Neural crest cell (in vitro differentiated cells): Measurements from ENCODE around the gene ADAMTS20. TPM values are rescaled to one million over a fixed set of nuclear protein-coding genes. Genes with fewer than 3 reads are reported as not detected.

Experiments used
- DNase-seq: peaks from one replicate; pipeline ENCODE4 v3.0.0; 2021; ENCODE audit warnings: low read depth, mixed read lengths, low spot score
- H3K27ac Mint-ChIP-seq: one replicate; pipeline ENCODE4 v1.8.0; 2021; ENCODE audit warnings: mild to moderate bottlenecking, mixed read lengths; ENCODE audit not compliant: unreplicated experiment
- H3K27me3 Mint-ChIP-seq: 2 replicates; pipeline ENCODE4 v1.8.0; 2021; ENCODE audit warnings: low read depth, mild to moderate bottlenecking, mixed read lengths
- H3K36me3 Mint-ChIP-seq: 2 replicates; pipeline ENCODE4 v1.8.0; 2021; ENCODE audit warnings: low read depth, mild to moderate bottlenecking, mixed read lengths
- H3K4me1 Mint-ChIP-seq: 2 replicates; pipeline ENCODE4 v1.8.0; 2021; ENCODE audit warnings: mixed read lengths
- H3K4me3 Mint-ChIP-seq: one replicate; pipeline ENCODE4 v1.8.0; 2021; ENCODE audit warnings: mild to moderate bottlenecking, mixed read lengths
- H3K9me3 Mint-ChIP-seq: 2 replicates; pipeline ENCODE4 v1.8.0; 2021; ENCODE audit warnings: mixed read lengths
- CTCF ChIP-seq: fragments of 200-600 bp; sonication (generic); conservative IDR thresholded peaks from 2 replicates; pipeline ENCODE4 v1.5.0; 2021; ENCODE audit warnings: antibody characterized with exemption, mild to moderate bottlenecking
- long read RNA-seq: library from polyadenylated mRNA; unstranded; transcript quantifications from one replicate; pipeline ENCODE4 v2.0.0, GENCODE V29; 2020
- total RNA-seq: library from RNA; stranded (reverse); gene quantifications from 2 replicates; pipeline ENCODE4 v1.2.1, GENCODE V29; 2021

ADAMTS20 gene
- total RNA-seq, result 1.8 and 2.0 TPM in 2 replicates
- long read RNA-seq, result 0 reads

- peak; percentile 77 for DNase-seq
- TF ChIP-seq CTCF, result peak; percentile 58
- Mint-ChIP-seq H3K4me1 (peaks cover 21% of the 10 kb centered on the region), H3K27me3 (peaks cover 39% of the 10 kb centered on the region), H3K4me3 (peak within 1 kb of the TSS; percentile 98), H3K36me3 (no peaks in the 10 kb centered on the region), H3K9me3 (peaks cover 3% of the 10 kb centered on the region), H3K27ac (peak within 1 kb of the TSS; percentile 97)
Measured at GRCh38 chr12:43551971-43552559, at the start of gene ADAMTS20. Gene ADAMTS20, minus strand, starts transcription at chr12:43552203. Its CDS starts 282 bp downstream, at chr12:43551921.

DNA sequence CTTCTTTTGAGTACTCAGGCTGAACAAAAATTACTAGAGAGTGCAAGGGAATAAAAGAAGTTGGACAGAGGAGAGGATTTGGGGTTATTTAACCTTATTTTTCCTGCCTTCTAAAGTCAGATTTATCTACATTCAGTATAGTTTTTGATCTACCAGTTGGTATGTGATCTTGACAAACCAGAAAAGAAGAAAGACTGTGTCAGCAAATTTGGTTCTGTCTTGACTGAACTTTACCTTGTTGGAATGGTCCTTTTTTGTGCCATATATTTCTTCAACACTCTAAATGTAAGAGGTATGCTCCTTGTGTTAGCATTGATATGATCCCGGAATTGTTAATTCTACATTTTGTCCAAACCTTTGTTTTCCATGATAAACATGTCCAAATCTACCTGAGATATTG lies 47.7 kb upstream of the ADAMTS20 start:
- Mint-ChIP-seq H3K4me3 (no peak overlapping the region), H3K36me3 (no peaks in the 10 kb centered on the region), H3K27ac (no peak overlapping the region), H3K9me3 (no peaks in the 10 kb centered on the region), H3K27me3 (no peaks in the 10 kb centered on the region), H3K4me1 (no peaks in the 10 kb centered on the region)
- DNase-seq, result no peak
- no peak for TF ChIP-seq CTCF

GRCh38 chr12:43599066-43599465 lies 47.1 kb upstream of the ADAMTS20 start:
- H3K4me1 Mint-ChIP-seq, result no peaks in the 10 kb centered on the region
- no peaks in the 10 kb centered on the region for H3K36me3 Mint-ChIP-seq
- H3K27me3 Mint-ChIP-seq, result no peaks in the 10 kb centered on the region
- H3K4me3 Mint-ChIP-seq, result no peak overlapping the region
- TF ChIP-seq CTCF, result no peak
- no peaks in the 10 kb centered on the region for H3K9me3 Mint-ChIP-seq
- H3K27ac Mint-ChIP-seq, result no peak overlapping the region
- DNase-seq, result no peak

DNA sequence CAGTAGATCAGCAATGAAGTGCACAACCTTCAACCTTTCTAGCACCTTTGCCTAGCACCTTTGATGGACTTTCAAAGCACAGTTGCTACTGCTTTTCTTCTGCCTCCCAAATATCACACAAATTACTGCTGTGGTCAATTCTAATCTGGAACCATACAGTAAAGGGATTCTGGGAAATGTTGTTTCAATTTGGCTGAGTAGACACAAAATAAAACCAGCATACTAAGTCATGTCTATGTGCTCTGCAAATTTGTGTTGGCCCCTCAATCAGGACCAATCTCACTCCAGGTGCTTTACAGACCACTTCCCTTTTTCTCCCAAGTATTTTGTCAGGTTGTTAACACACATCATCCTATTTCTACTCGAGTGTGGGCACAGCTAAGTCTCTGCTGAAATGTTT lies 38.3 kb upstream of the ADAMTS20 start:
- Mint-ChIP-seq H3K36me3 (no peaks in the 10 kb centered on the region), H3K27me3 (no peaks in the 10 kb centered on the region), H3K4me3 (no peak overlapping the region), H3K4me1 (no peaks in the 10 kb centered on the region), H3K9me3 (no peaks in the 10 kb centered on the region), H3K27ac (no peak overlapping the region)
- TF ChIP-seq CTCF, result no peak
- DNase-seq, result no peak

DNA sequence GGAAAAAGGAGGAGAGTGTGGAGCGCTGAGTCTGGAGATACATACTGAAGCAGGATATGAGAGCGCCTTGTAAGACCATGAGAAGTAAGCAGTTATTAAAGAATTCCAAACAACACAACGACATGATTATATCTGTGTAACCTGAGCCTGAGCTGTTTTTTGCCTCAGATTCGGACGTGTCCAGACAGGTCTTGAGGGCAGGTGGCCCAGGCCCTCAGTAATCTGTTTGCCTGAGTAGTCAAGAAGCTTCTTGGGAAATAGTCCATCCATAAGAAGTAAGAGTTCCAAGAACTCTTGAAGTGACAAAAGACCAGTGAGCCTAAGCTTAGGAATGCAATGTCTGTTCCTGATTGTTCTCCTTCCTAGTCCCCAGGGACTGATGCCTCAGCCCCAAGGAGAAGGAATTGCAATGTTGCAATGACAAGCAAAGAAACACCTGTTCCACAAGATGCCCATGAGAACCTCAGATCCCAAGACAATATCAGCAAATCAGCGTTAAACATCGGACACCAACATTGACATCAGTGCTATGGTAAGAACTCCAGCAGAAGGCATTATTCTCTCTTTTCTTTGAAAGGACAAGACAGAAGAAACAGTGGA lies 34.7 kb upstream of the ADAMTS20 start:
- no peak for DNase-seq
- no peak for TF ChIP-seq CTCF
- H3K27me3 Mint-ChIP-seq, result no peaks in the 10 kb centered on the region
- H3K9me3 Mint-ChIP-seq, result no peaks in the 10 kb centered on the region
- H3K36me3 Mint-ChIP-seq, result no peaks in the 10 kb centered on the region
- no peaks in the 10 kb centered on the region for H3K4me1 Mint-ChIP-seq
- H3K27ac Mint-ChIP-seq, result no peak overlapping the region
- H3K4me3 Mint-ChIP-seq, result no peak overlapping the region
